Measurements from ENCODE around the gene MYOZ3.
A peak's percentile ranks its signal among the peaks of the same experiment; 100 is the strongest.

MYOZ3 gene

DNA sequence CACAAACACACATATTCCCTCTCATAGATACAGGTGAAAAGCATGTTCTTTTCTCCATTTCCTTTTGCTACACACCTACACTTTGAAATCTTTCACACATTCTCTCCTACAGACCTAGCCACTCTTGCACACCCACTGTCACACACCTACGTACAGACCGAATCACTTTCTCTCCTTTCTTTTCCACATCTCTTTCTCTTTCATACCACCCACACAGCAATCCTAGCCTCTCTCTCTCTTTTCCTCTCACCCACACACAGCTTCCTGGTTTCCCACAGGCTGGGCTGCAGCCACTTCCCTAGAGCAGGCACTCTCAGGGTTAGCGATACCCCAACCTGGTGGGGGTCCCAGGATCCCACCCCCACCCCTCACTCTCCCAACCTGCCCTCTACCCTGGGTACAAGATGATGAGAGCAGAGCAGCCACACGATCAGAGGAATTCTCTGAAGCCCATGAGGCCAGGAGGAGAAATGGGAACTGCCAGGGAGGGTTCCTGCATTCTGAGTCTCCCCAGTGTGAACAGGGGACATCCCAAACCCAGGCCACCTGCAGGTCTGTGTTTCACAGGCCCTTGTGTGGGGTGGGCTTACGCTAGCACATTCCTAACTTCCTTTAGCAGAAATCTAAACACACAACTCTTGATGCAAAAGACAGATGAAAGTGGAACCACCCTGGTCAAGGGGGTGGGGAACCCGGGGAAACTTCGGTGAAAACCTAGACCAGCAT, 37.7 kb upstream of the MYOZ3 start:
- Mint-ChIP-seq H3K9me3 (no peaks in the 10 kb centered on the region), H3K4me1 (peaks cover 48% of the 10 kb centered on the region), H3K4me3 (peak overlapping the region; percentile 96), H3K27ac (peak overlapping the region; percentile 24), H3K36me3 (no peaks in the 10 kb centered on the region), H3K27me3 (no peaks in the 10 kb centered on the region)
- no peak for ATAC-seq

DNA sequence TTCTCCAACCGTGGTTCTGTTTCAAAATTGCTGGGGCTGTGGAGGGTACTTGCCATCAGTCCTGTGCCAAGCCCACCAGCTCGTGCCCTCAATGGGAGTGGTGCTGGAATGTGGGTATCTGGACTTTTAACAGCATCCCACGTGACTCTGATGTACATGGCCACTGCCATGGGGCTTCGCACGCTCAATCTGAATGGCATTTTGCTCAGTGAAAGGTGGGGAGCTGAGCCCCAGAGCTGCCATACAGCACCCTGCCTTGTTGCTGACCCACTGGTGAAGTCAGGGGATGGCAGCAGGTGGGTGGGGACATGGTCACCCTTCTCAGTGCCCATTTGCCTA, 37.2 kb upstream of the MYOZ3 start:
- Mint-ChIP-seq H3K27me3 (no peaks in the 10 kb centered on the region), H3K27ac (peak overlapping the region; percentile 24), H3K36me3 (no peaks in the 10 kb centered on the region), H3K4me1 (peaks cover 49% of the 10 kb centered on the region), H3K9me3 (no peaks in the 10 kb centered on the region), H3K4me3 (peak overlapping the region; percentile 96)
- no peak for ATAC-seq

DNA sequence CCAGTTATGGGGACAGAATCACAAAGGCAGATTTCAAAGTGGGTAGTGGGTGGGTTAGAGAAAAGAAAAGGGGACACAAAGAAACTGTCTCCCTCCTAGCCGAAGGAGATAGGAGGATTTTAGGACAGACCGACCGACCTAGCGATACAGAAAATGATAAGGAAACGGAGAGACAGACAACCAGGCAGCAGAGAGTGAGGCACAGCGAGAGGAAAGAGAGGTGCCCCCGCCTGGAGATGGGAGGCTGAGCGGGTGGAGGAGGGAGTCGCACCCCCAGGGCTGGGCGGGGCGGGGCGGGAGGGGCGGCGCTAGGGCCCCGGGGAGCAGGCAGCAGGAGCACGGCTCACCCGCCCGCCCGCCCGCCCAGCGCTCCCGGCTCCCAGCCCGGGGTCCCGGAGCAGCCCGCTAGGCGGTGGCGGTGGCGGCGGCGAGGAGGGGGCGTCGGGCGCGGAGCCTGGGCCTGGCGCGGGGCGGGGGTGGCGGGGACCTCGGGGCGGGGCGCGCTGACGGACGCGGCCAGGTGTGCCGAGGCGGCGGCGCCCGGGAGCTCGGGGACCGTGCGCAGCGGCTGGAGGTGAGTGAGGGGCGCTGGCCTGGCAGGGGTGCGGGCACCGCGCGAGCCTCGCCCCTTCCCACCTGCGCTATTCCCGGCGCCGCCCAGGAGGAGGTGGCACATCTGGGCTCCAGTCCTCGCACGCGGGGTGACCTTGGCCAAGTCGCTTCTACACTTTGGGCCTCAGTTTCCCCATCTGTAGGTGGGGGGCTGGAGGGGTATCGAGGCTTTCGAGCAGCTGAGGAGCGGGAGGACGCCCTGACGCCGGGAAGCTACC, 36.5 kb upstream of the MYOZ3 start:
- Mint-ChIP-seq H3K4me1 (peaks cover 56% of the 10 kb centered on the region), H3K4me3 (peak overlapping the region; percentile 96)
- peak; percentile 49 for ATAC-seq

GRCh38 chr5:150625164-150625535, 35.9 kb upstream of the MYOZ3 start:
- H3K36me3 Mint-ChIP-seq: peaks cover 6% of the 10 kb centered on the region
- no peaks in the 10 kb centered on the region for H3K27me3 Mint-ChIP-seq
- H3K4me1 Mint-ChIP-seq: peaks cover 60% of the 10 kb centered on the region
- ATAC-seq: no peak
- peak overlapping the region; percentile 87 for H3K4me3 Mint-ChIP-seq
- H3K27ac Mint-ChIP-seq: peak overlapping the region; percentile 79
- no peaks in the 10 kb centered on the region for H3K9me3 Mint-ChIP-seq

More for the DNA sequence above, 36.5 kb upstream of the MYOZ3 start:
- peaks cover 5% of the 10 kb centered on the region for H3K36me3 Mint-ChIP-seq
- H3K27ac Mint-ChIP-seq: peak overlapping the region; percentile 79
- no peaks in the 10 kb centered on the region for H3K27me3 Mint-ChIP-seq
- H3K9me3 Mint-ChIP-seq: no peaks in the 10 kb centered on the region

- peak overlapping the region; percentile 79 for H3K27ac Mint-ChIP-seq
- H3K27me3 Mint-ChIP-seq: no peaks in the 10 kb centered on the region
- peak; percentile 84 for ATAC-seq
- H3K36me3 Mint-ChIP-seq: peaks cover 13% of the 10 kb centered on the region
- H3K4me1 Mint-ChIP-seq: peaks cover 69% of the 10 kb centered on the region
- H3K9me3 Mint-ChIP-seq: no peaks in the 10 kb centered on the region
- H3K4me3 Mint-ChIP-seq: peak overlapping the region; percentile 87
Observed at GRCh38 chr5:150625831-150626746, 35.0 kb upstream of the MYOZ3 start.

- peak overlapping the region; percentile 87 for H3K4me3 Mint-ChIP-seq
- peak overlapping the region; percentile 79 for H3K27ac Mint-ChIP-seq
- ATAC-seq: no peak
- peaks cover 72% of the 10 kb centered on the region for H3K4me1 Mint-ChIP-seq
- no peaks in the 10 kb centered on the region for H3K27me3 Mint-ChIP-seq
- no peaks in the 10 kb centered on the region for H3K9me3 Mint-ChIP-seq
- peaks cover 17% of the 10 kb centered on the region for H3K36me3 Mint-ChIP-seq
Observed at GRCh38 chr5:150626853-150627276, 34.2 kb upstream of the MYOZ3 start.

DNA sequence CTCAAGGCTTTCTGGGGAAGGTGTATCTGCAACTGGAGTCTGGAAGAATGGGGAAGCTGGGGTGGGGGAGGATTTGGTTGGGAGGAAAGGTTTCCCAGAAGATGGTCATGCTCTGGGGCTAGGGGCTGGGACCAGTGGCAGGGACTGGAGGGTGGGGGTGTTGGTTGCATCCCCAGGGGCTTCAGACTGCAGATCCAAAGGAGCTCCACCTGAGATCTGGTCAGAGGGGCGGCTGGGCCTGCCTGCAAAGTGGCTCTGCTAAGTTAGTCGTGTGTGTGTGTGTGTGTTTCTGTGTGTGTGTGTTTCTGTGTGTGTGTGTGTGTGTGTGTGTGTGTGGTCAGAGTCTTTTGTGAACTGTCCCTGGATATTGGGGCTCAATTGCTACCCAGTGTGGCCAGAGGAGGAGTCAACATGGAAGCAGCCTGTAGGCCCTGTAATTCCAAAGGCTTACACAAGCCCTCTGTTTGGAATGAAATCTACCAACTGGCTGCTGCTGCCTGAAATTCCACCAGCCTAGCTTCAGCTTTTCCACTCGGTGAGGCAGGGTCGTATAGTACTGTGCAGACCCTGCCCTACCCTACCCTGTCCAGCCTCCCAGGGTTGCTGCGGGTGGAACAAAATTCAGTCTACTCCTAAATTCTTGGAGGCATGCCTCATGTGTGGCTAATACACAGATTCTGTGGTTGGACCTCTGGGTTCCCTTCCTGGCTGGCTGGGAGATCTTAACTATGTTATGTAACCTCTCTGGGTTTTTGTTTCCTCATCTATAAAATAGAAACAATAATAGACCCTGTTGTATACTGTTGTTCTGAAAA, 33.1 kb upstream of the MYOZ3 start:
- Mint-ChIP-seq H3K4me3 (peak overlapping the region; percentile 87), H3K9me3 (no peaks in the 10 kb centered on the region), H3K27ac (peak overlapping the region; percentile 79), H3K4me1 (peaks cover 74% of the 10 kb centered on the region), H3K36me3 (peaks cover 17% of the 10 kb centered on the region), H3K27me3 (no peaks in the 10 kb centered on the region)
- ATAC-seq: no peak

- no peak for ATAC-seq
- peaks cover 70% of the 10 kb centered on the region for H3K4me1 Mint-ChIP-seq
- H3K36me3 Mint-ChIP-seq: peaks cover 17% of the 10 kb centered on the region
- no peak overlapping the region for H3K4me3 Mint-ChIP-seq
- H3K9me3 Mint-ChIP-seq: no peaks in the 10 kb centered on the region
- H3K27me3 Mint-ChIP-seq: no peaks in the 10 kb centered on the region
- H3K27ac Mint-ChIP-seq: peak overlapping the region; percentile 79
Observed at GRCh38 chr5:150628936-150629485, 32.0 kb upstream of the MYOZ3 start.

DNA sequence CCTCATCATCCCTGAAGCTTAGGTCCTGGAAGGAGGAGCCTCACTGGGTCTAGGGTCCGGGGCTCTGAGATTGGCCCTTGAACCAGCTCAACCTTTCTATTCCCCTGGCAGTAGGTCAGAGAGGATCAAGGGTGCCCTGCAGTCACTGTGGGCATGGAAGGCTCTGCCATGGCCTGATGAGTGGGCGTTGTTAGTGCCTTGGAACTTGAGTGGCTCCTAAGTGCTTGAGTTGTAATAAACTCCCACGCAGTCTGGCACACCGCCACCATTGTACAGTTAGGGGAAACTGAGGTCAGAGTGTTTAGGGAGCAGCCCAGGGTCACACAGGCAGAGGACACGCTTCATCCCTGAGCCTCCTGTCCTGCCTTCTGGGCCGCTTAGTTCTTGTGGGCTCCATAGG, 31.0 kb upstream of the MYOZ3 start:
- H3K4me3 Mint-ChIP-seq: no peak overlapping the region
- ATAC-seq: no peak

DNA sequence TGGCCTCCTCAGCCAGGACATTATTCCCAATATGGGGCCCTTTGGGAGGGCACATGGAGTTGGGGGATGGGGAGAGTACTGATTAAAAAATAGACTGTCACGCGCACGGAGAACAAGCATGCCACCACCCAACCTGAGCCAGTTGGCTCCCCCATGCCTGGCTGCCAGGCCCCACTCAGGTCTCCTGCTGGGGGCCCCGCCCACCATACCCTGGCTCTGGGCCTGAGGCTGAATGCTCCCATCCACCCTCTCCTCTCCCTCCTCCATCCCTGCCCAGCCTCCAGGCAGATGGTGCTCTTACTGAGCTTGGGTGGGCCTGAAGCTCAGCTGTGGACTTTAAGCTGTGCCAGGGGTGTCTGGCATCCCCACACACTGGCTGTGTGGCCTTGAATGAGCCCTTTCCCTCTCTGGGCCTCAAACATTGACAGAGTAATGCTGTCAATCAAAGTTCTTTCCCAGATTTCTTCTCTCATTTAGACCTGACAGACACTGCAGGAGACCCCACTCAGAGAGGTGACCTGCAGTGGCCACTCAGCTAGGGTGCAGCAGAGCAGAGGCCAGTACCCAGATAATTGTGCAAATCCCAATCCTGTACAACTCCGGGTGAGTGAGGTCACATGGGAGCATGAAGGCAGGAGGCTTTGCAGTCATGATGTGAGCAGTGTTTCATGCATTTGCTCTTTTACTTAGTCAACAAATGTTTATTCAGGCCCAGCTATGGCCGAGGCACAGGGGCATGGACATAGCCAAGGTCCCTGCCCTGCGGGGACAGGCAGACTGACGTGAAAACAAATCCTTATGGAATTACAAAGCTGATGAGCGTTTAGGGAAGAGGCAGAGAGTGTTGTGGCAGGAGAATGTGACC, 30.4 kb upstream of the MYOZ3 start:
- H3K27me3 Mint-ChIP-seq: no peaks in the 10 kb centered on the region
- H3K27ac Mint-ChIP-seq: no peak overlapping the region
- ATAC-seq: no peak
- H3K4me1 Mint-ChIP-seq: peaks cover 61% of the 10 kb centered on the region
- no peak overlapping the region for H3K4me3 Mint-ChIP-seq
- no peaks in the 10 kb centered on the region for H3K9me3 Mint-ChIP-seq
- peaks cover 21% of the 10 kb centered on the region for H3K36me3 Mint-ChIP-seq

More for the DNA sequence above, 31.0 kb upstream of the MYOZ3 start:
- Mint-ChIP-seq H3K27me3 (no peaks in the 10 kb centered on the region), H3K27ac (no peak overlapping the region), H3K4me1 (peaks cover 64% of the 10 kb centered on the region), H3K9me3 (no peaks in the 10 kb centered on the region), H3K36me3 (peaks cover 19% of the 10 kb centered on the region)

GRCh38 chr5:150631326-150631701, 29.7 kb upstream of the MYOZ3 start:
- no peak overlapping the region for H3K27ac Mint-ChIP-seq
- H3K27me3 Mint-ChIP-seq: no peaks in the 10 kb centered on the region
- H3K4me3 Mint-ChIP-seq: no peak overlapping the region
- no peaks in the 10 kb centered on the region for H3K9me3 Mint-ChIP-seq
- no peak for ATAC-seq
- H3K4me1 Mint-ChIP-seq: peaks cover 55% of the 10 kb centered on the region
- peaks cover 21% of the 10 kb centered on the region for H3K36me3 Mint-ChIP-seq

DNA sequence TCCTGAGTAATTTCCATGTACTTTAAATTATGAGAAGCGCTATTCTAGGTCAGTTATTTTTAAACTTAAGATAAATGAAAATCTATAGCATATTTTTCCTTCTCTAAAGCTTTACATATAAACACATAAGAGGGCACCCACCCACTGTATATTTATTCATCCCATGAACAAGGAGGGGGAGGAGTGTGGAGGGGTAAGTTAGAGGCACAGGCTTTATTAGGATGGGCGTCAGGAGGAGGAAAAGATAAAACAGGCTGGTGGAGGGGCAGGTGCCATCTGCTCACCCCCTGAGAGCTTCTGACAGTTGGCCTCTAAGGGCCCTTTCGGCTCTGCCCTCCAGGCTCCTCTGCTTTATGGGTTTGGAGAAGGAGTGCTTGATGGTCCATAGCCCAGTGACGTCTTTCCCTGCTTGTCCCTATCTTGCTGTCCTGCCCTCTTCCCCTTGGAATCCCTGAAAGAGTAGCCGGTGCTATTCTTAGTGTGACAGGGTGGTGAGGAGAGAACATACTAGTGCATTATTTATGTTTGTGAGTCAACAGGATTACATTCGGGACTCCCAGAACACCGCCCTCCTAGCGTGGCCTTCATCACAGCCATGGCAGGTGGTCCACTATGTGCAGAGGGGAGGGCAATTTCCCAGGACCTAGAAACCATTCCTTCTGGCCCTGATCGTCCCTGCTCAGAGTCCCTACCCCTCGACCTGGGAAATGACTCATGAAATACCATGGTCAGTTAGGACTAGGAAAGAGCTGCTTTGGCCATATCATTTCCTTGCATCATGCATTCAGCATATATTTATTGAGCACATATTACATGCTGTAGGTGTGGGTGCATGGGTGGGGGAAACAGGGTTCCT, 28.5 kb upstream of the MYOZ3 start:
- peaks cover 21% of the 10 kb centered on the region for H3K36me3 Mint-ChIP-seq
- H3K27me3 Mint-ChIP-seq: no peaks in the 10 kb centered on the region
- no peak overlapping the region for H3K27ac Mint-ChIP-seq

GRCh38 chr5:150633429-150633828, 27.6 kb upstream of the MYOZ3 start:
- H3K27me3 Mint-ChIP-seq: no peaks in the 10 kb centered on the region
- no peak overlapping the region for H3K4me3 Mint-ChIP-seq
- H3K9me3 Mint-ChIP-seq: no peaks in the 10 kb centered on the region
- peaks cover 21% of the 10 kb centered on the region for H3K36me3 Mint-ChIP-seq
- no peak overlapping the region for H3K27ac Mint-ChIP-seq
- peaks cover 48% of the 10 kb centered on the region for H3K4me1 Mint-ChIP-seq
- no peak for ATAC-seq

More for the DNA sequence above, 28.5 kb upstream of the MYOZ3 start:
- H3K9me3 Mint-ChIP-seq: no peaks in the 10 kb centered on the region
- H3K4me1 Mint-ChIP-seq: peaks cover 51% of the 10 kb centered on the region
- no peak for ATAC-seq
- H3K4me3 Mint-ChIP-seq: no peak overlapping the region
